Jurkat, Clone E6-1 (cell line): ENCODE data around the gene SYNE2.
A peak's percentile ranks its signal among the peaks of the same experiment; 100 is the strongest.

Source experiments
- DNase-seq: peaks from one replicate; pipeline ENCODE4 v3.0.0-alpha.2; 2011; ENCODE audit warnings: low read depth, low spot score
- H3K4me3 ChIP-seq: 2 replicates; pipeline ENCODE4 v1.5.1; 2011; ENCODE audit warnings: mild to moderate bottlenecking, low read length, control low read depth, moderate library complexity

SYNE2 gene

GRCh38 chr14:64049616-64050381 lies 197.0 kb downstream of the SYNE2 start:
- DNase-seq: no peak
- H3K4me3 ChIP-seq: no peak overlapping the region

GRCh38 chr14:64053694-64054669 lies 201.2 kb downstream of the SYNE2 start:
- DNase-seq: no peak

GRCh38 chr14:64059454-64060198 lies 206.8 kb downstream of the SYNE2 start:
- DNase-seq: no peak
- H3K4me3 ChIP-seq: no peak overlapping the region

More at GRCh38 chr14:64053694-64054669, 201.2 kb downstream of the SYNE2 start:
- H3K4me3 ChIP-seq: no peak overlapping the region

GRCh38 chr14:64060199-64060545 lies 207.4 kb downstream of the SYNE2 start:
- no peak overlapping the region for H3K4me3 ChIP-seq
- DNase-seq: no peak

GRCh38 chr14:64060648-64061096 lies 207.9 kb downstream of the SYNE2 start:
- peak; percentile 16 for DNase-seq
- no peak overlapping the region for H3K4me3 ChIP-seq

- no peak overlapping the region for H3K4me3 ChIP-seq
- no peak for DNase-seq
Measured at GRCh38 chr14:64061115-64061514, 208.3 kb downstream of the SYNE2 start.

GRCh38 chr14:64061706-64062105 lies 208.9 kb downstream of the SYNE2 start:
- no peak for DNase-seq
- no peak overlapping the region for H3K4me3 ChIP-seq

GRCh38 chr14:64062381-64063115 lies 209.7 kb downstream of the SYNE2 start:
- no peak for DNase-seq
- H3K4me3 ChIP-seq: no peak overlapping the region

GRCh38 chr14:64064447-64064846 lies 211.6 kb downstream of the SYNE2 start:
- DNase-seq: no peak

GRCh38 chr14:64069634-64070359 lies 217.0 kb downstream of the SYNE2 start:
- no peak for DNase-seq
- no peak overlapping the region for H3K4me3 ChIP-seq

More at GRCh38 chr14:64064447-64064846, 211.6 kb downstream of the SYNE2 start:
- no peak overlapping the region for H3K4me3 ChIP-seq

GRCh38 chr14:64074961-64075612 lies 222.3 kb downstream of the SYNE2 start:
- no peak for DNase-seq
- H3K4me3 ChIP-seq: no peak overlapping the region

GRCh38 chr14:64075613-64076005 lies 222.8 kb downstream of the SYNE2 start:
- no peak for DNase-seq
- no peak overlapping the region for H3K4me3 ChIP-seq

- no peak overlapping the region for H3K4me3 ChIP-seq
- no peak for DNase-seq
Measured at GRCh38 chr14:64080452-64080851, 227.6 kb downstream of the SYNE2 start.

- H3K4me3 ChIP-seq: no peak overlapping the region
- no peak for DNase-seq
Measured at GRCh38 chr14:64081174-64081746, 228.5 kb downstream of the SYNE2 start.

GRCh38 chr14:64082837-64083236 lies 230.0 kb downstream of the SYNE2 start:
- H3K4me3 ChIP-seq: no peak overlapping the region
- no peak for DNase-seq

GRCh38 chr14:64088647-64088964 lies 235.8 kb downstream of the SYNE2 start:
- DNase-seq: no peak
- no peak overlapping the region for H3K4me3 ChIP-seq

- no peak overlapping the region for H3K4me3 ChIP-seq
- no peak for DNase-seq
Measured at GRCh38 chr14:64089920-64090319, 237.1 kb downstream of the SYNE2 start.
